Peyer's patch (tissue), 4 donors: ENCODE measurements around the gene HDAC4. TPM values are rescaled to one million over a fixed set of nuclear protein-coding genes. Genes with fewer than 3 reads are reported as not detected.

Source experiments
- DNase-seq, 3 donors: peaks; one replicate each; pipeline ENCODE4 v3.0.0-alpha.2; 2017 to 2019
- H3K27ac ChIP-seq, 4 donors: fragments of 200-600 bp; sonication (generic); one replicate each; pipeline ENCODE4 v1.5.1; 2016 to 2019
- H3K27me3 ChIP-seq, 2 donors: fragments of 200-600 bp; sonication (generic); one replicate each; pipeline ENCODE4 v1.5.1; 2019
- H3K36me3 ChIP-seq, 3 donors: fragments of 200-600 bp; sonication (generic); one replicate each; pipeline ENCODE4 v1.5.1; 2016 to 2019
- H3K4me1 ChIP-seq, 4 donors: fragments of 200-600 bp; sonication (generic); one replicate each; pipeline ENCODE4 v1.5.1; 2016 to 2019
- H3K4me3 ChIP-seq, 4 donors: fragments of 200-600 bp; sonication (generic); 1 replicate in 3 of 4; 2 replicates in 1 of 4; pipeline ENCODE4 v1.5.1; 2016 to 2019; ENCODE audit warnings: mild to moderate bottlenecking in 1 of 4
- H3K9me3 ChIP-seq, 4 donors: fragments of 200-600 bp; sonication (generic); one replicate each; pipeline ENCODE4 v1.5.1; 2016 to 2019; ENCODE audit warnings: mild to moderate bottlenecking in 1 of 4
- CTCF ChIP-seq, 6 experiments: fragments of 450-650 bp in 4 of 6; fragments of 200-600 bp in 2 of 6; sonication (generic) in 1 of 6; IDR thresholded peaks; one replicate each; pipeline ENCODE4 v1.5.1; 2017 to 2019; ENCODE audit warnings: antibody characterized with exemption in 6 of 6, mild to moderate bottlenecking in 3 of 6, moderate library complexity in 1 of 6
- POLR2A ChIP-seq, 2 donors: fragments of 450-650 bp; IDR thresholded peaks; one replicate each; pipeline ENCODE4 v1.5.1; 2017; ENCODE audit warnings: antibody characterized with exemption in 2 of 2, mild to moderate bottlenecking in 2 of 2, moderate library complexity in 2 of 2
- total RNA-seq, 4 donors: library from RNA; depleted of rRNA; stranded (reverse); fragments of >200 nt; gene quantifications; one replicate each; pipeline ENCODE4 v1.1.0, GENCODE V29; 2016

The HDAC4 gene
- total RNA-seq, 4 donors from 2014 or later, result 28.9 to 198 (median 102) TPM

GRCh38 chr2:239443102-239443620 is 42.3 kb upstream of the HDAC4 start:
- H3K27me3 ChIP-seq, result no peaks in the 10 kb centered on the region

GRCh38 chr2:239442192-239442591 is 41.4 kb upstream of the HDAC4 start:
- peaks cover 0 to 7% (median 1%) of the 10 kb centered on the region in 4 donors for H3K4me1 ChIP-seq
- TF ChIP-seq CTCF (IDR thresholded peaks at IDR 0.05), result no peak
- TF ChIP-seq POLR2A (IDR thresholded peaks at IDR 0.05), result no peak
- H3K9me3 ChIP-seq, result no peaks in the 10 kb centered on the region
- no peak overlapping the region for H3K4me3 ChIP-seq
- no peaks in the 10 kb centered on the region for H3K36me3 ChIP-seq
- H3K27ac ChIP-seq, result no peak overlapping the region
- H3K27me3 ChIP-seq, result no peaks in the 10 kb centered on the region
- no peak for DNase-seq

More at GRCh38 chr2:239443102-239443620, 42.3 kb upstream of the HDAC4 start:
- Histone ChIP-seq H3K27ac (no peak overlapping the region), H3K4me1 (peaks cover 0 to 7% (median 1%) of the 10 kb centered on the region in 4 donors), H3K9me3 (no peaks in the 10 kb centered on the region), H3K36me3 (no peaks in the 10 kb centered on the region), H3K4me3 (no peak overlapping the region)
- TF ChIP-seq POLR2A (IDR thresholded peaks at IDR 0.05), result no peak
- no peak for TF ChIP-seq CTCF (IDR thresholded peaks at IDR 0.05)
- no peak for DNase-seq

- no peak for TF ChIP-seq CTCF (IDR thresholded peaks at IDR 0.05)
- no peak for TF ChIP-seq POLR2A (IDR thresholded peaks at IDR 0.05)
- peak overlapping the region in 1 of 4 donors; percentile 27 for H3K4me3 ChIP-seq
- H3K4me1 ChIP-seq, result peaks cover 0 to 7% (median 1%) of the 10 kb centered on the region in 4 donors
- no peaks in the 10 kb centered on the region for H3K9me3 ChIP-seq
- no peaks in the 10 kb centered on the region for H3K27me3 ChIP-seq
- no peak for DNase-seq
- H3K36me3 ChIP-seq, result no peaks in the 10 kb centered on the region
- H3K27ac ChIP-seq, result no peak overlapping the region
Measured at GRCh38 chr2:239441261-239442078, 40.6 kb upstream of the HDAC4 start.

GRCh38 chr2:239440511-239440959 is 39.7 kb upstream of the HDAC4 start:
- H3K36me3 ChIP-seq, result no peaks in the 10 kb centered on the region
- TF ChIP-seq POLR2A (IDR thresholded peaks at IDR 0.05) (no peak), CTCF (IDR thresholded peaks at IDR 0.05) (no peak)
- peaks cover 0 to 7% (median 1%) of the 10 kb centered on the region in 4 donors for H3K4me1 ChIP-seq
- H3K9me3 ChIP-seq, result no peaks in the 10 kb centered on the region
- H3K27ac ChIP-seq, result no peak overlapping the region
- no peaks in the 10 kb centered on the region for H3K27me3 ChIP-seq
- DNase-seq, result no peak
- no peak overlapping the region for H3K4me3 ChIP-seq

- peaks cover 0 to 7% (median 1%) of the 10 kb centered on the region in 4 donors for H3K4me1 ChIP-seq
- TF ChIP-seq POLR2A (IDR thresholded peaks at IDR 0.05) (no peak), CTCF (IDR thresholded peaks at IDR 0.05) (no peak)
- H3K36me3 ChIP-seq, result no peaks in the 10 kb centered on the region
- DNase-seq, result no peak
- no peak overlapping the region for H3K4me3 ChIP-seq
- no peaks in the 10 kb centered on the region for H3K27me3 ChIP-seq
- H3K9me3 ChIP-seq, result no peaks in the 10 kb centered on the region
- no peak overlapping the region for H3K27ac ChIP-seq
Measured at GRCh38 chr2:239439754-239440315, 39.0 kb upstream of the HDAC4 start.
